Stimulated activated CD4-positive, alpha-beta T cell treated with anti-CD3 and anti-CD28 coated beads, Interleukin-2, amount 100 ng/mL, for 48 hours (primary cell): ENCODE results near the gene PTPRU.

Source experiments
- DNase-seq, 2 donors: peaks; one replicate each; pipeline ENCODE4 v3.0.0-alpha.2; 2020

Gene PTPRU

DNA sequence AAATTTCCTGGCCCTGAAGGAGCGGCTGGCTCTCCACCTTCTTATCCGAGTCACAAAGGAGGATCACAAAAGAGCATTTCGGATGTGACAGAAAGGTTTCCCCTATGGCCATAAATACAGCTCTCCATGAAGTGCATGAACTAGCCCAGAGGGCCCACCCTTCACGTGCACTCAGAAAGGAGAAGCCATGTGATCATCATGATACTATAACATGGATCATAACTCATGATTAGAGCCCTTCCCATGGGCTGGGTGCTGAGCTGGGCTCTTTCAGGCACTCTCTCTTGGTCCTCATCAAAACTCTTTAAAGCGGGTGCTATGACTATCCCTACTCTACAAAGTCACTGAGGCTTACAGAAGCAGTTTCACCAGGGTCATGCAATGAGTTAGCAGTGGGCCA lies 135.0 kb downstream of the PTPRU start:
- DNase-seq = no peak

DNA sequence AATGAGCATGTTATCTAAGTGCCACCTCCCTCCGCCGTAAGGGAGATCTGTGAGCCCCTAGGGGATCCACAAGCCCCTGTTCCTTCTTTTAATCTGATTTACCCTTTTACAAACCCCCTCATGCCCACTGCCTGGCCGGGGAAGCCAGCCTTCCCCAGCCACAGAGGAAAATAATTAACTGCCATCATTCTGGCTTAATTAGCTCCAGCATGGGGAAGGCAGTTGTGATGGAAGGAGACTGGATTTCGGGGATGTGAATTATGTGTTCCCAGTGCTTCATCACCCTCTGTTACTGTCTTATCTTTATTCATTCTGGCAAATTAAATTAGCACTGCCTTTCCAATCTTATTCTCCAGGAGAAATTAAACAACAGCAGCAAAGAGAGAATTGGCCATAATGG lies 135.8 kb downstream of the PTPRU start:
- no peak for DNase-seq
